ENCODE data around the gene PPIF.

PPIF gene

GRCh38 chr10:79347226-79347893 is at the start of gene PPIF:
TSS of gene PPIF (plus strand) at chr10:79347469. CDS start at chr10:79347549, 80 bp downstream.
- H3K4me3 ChIP-seq (ENCODE audit: low read depth in 1 of 2, low read length in 2 of 2): peak within 1 kb of the TSS; percentile 72 to 77
- peak within 1 kb of the TSS; percentile 60 to 73 for H3K9ac ChIP-seq (ENCODE audit: low read depth in 1 of 2, low read length in 2 of 2)
- H3K9me3 ChIP-seq (ENCODE audit: control insufficient read depth in 1 of 2, low read length in 2 of 2): no peaks in the 10 kb centered on the region
- H3K27me3 ChIP-seq (ENCODE audit: control insufficient read depth in 1 of 2, insufficient read depth in 2 of 2, low read length in 2 of 2): no peaks in the 10 kb centered on the region
- H3K36me3 ChIP-seq (ENCODE audit: control insufficient read depth in 1 of 2, insufficient read depth in 2 of 2, low read length in 2 of 2): peaks cover 29 to 32% of the 10 kb centered on the region in 2 donors
- H3K27ac ChIP-seq (ENCODE audit: low read depth, low read length): peak within 1 kb of the TSS; percentile 84
- peaks cover 26 to 34% of the 10 kb centered on the region in 2 donors for H3K4me1 ChIP-seq (ENCODE audit: control insufficient read depth in 1 of 2, insufficient read depth in 2 of 2, low read length in 2 of 2)

DNA sequence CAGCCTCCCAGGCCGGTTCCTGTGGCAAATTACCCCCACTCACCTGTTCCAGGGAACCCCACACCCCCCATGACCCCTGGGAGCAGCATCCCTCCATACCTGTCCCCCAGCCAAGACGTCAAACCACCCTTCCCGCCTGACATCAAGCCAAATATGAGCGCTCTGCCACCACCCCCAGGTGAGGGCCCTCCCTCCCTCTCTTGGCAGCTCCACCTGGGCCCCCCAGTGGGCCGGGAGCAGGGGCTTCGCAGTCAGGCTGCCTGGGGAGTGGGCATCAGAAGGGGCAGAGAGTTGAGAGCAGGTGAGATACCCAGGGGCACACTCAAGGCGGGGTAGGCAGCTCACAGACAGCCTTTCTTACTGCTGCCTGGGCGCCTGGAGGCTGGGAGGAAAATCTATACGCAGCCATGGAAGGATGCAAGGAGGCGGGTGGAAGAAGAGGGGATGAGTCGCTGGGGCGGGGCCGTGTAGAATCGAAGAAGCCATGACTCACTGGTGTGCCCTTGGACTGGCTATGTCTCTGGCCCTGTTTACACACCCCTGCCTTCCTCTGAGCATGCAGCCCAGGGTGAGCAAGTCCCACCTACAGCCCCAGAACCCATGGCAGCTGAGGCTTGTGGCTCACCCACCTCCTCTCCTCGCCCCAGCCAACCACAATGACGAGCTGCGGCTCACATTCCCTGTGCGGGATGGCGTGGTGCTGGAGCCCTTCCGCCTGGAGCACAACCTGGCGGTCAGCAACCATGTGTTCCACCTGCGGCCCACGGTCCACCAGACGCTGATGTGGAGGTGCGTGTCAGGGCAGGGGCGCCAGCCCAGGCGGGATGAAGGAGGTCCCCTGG is 48.6 kb upstream of the PPIF start:
- Histone ChIP-seq H3K27ac (ENCODE audit: low read depth, low read length) (no peak overlapping the region), H3K9ac (ENCODE audit: low read depth in 1 of 2, low read length in 2 of 2) (no peak overlapping the region), H3K9me3 (ENCODE audit: control insufficient read depth in 1 of 2, low read length in 2 of 2) (no peaks in the 10 kb centered on the region), H3K27me3 (ENCODE audit: control insufficient read depth in 1 of 2, insufficient read depth in 2 of 2, low read length in 2 of 2) (no peaks in the 10 kb centered on the region), H3K36me3 (ENCODE audit: control insufficient read depth in 1 of 2, insufficient read depth in 2 of 2, low read length in 2 of 2) (peaks cover 66 to 94% of the 10 kb centered on the region in 2 donors), H3K4me3 (ENCODE audit: low read depth in 1 of 2, low read length in 2 of 2) (no peak overlapping the region), H3K4me1 (ENCODE audit: control insufficient read depth in 1 of 2, insufficient read depth in 2 of 2, low read length in 2 of 2) (peaks cover 0 to 10% of the 10 kb centered on the region in 2 donors)

GRCh38 chr10:79299397-79300241 is 47.6 kb upstream of the PPIF start:
- Histone ChIP-seq H3K27me3 (ENCODE audit: control insufficient read depth in 1 of 2, insufficient read depth in 2 of 2, low read length in 2 of 2) (no peaks in the 10 kb centered on the region), H3K4me3 (ENCODE audit: low read depth in 1 of 2, low read length in 2 of 2) (no peak overlapping the region), H3K9me3 (ENCODE audit: control insufficient read depth in 1 of 2, low read length in 2 of 2) (no peaks in the 10 kb centered on the region), H3K27ac (ENCODE audit: low read depth, low read length) (no peak overlapping the region), H3K9ac (ENCODE audit: low read depth in 1 of 2, low read length in 2 of 2) (no peak overlapping the region), H3K4me1 (ENCODE audit: control insufficient read depth in 1 of 2, insufficient read depth in 2 of 2, low read length in 2 of 2) (peaks cover 0 to 7% of the 10 kb centered on the region in 2 donors), H3K36me3 (ENCODE audit: control insufficient read depth in 1 of 2, insufficient read depth in 2 of 2, low read length in 2 of 2) (peaks cover 66 to 94% of the 10 kb centered on the region in 2 donors)

DNA sequence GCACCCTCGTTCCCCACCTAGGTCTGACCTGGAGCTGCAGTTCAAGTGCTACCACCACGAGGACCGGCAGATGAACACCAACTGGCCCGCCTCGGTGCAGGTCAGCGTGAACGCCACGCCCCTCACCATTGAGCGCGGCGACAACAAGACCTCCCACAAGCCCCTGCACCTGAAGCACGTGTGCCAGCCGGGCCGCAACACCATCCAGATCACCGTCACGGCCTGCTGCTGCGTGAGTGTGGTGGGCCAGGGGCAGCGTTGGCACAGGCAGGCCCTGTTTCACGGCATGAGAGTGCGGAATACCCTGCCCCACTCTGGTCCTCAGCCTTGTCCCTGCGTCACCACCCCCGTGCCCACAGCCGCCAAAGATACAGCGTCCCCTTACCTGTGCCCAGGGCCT is 46.6 kb upstream of the PPIF start:
- H3K9me3 ChIP-seq (ENCODE audit: control insufficient read depth in 1 of 2, low read length in 2 of 2): no peaks in the 10 kb centered on the region
- peaks cover 0 to 3% of the 10 kb centered on the region in 2 donors for H3K4me1 ChIP-seq (ENCODE audit: control insufficient read depth in 1 of 2, insufficient read depth in 2 of 2, low read length in 2 of 2)
- H3K27me3 ChIP-seq (ENCODE audit: control insufficient read depth in 1 of 2, insufficient read depth in 2 of 2, low read length in 2 of 2): no peaks in the 10 kb centered on the region
- no peak overlapping the region for H3K27ac ChIP-seq (ENCODE audit: low read depth, low read length)
- no peak overlapping the region for H3K4me3 ChIP-seq (ENCODE audit: low read depth in 1 of 2, low read length in 2 of 2)
- H3K9ac ChIP-seq (ENCODE audit: low read depth in 1 of 2, low read length in 2 of 2): no peak overlapping the region
- H3K36me3 ChIP-seq (ENCODE audit: control insufficient read depth in 1 of 2, insufficient read depth in 2 of 2, low read length in 2 of 2): peaks cover 68 to 96% of the 10 kb centered on the region in 2 donors

DNA sequence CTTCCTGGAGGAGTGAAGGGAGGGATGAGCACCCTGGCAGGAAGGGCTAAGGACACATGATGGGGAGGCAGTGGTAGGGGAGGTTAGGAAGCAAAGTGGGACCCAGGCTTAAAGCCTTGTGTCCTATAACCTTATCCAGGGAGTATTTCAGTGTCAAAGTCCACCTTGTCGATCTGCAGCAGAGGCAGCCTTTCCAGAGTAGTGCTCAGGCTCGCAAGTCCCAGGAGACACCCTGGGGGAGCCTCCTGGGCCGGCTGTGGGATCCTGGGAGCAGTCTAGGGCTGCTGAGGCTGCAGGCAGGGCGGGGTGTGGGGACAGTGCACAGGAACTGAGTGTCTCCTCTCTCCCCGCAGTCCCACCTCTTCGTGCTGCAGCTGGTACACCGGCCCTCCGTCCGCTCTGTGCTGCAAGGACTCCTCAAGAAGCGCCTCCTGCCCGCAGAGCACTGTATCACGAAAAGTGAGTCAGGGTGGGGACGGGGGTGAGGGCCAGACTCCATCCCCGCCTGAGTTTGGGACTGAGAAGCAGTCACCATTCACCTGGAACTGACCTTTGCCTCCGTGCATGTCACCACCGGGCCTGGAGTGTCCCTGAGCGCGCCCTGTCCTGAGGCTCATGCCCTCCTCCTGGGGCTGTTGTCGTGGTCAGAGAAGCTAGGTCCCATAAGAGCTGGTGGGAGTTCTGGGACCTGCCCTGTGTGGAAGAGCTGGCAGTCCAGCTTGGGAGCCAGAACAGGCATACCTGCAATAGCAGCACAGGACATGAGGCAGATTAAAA is 45.3 kb upstream of the PPIF start:
- no peaks in the 10 kb centered on the region for H3K9me3 ChIP-seq (ENCODE audit: control insufficient read depth in 1 of 2, low read length in 2 of 2)
- peaks cover 79 to 96% of the 10 kb centered on the region in 2 donors for H3K36me3 ChIP-seq (ENCODE audit: control insufficient read depth in 1 of 2, insufficient read depth in 2 of 2, low read length in 2 of 2)
- no peak overlapping the region for H3K27ac ChIP-seq (ENCODE audit: low read depth, low read length)
- no peak overlapping the region for H3K9ac ChIP-seq (ENCODE audit: low read depth in 1 of 2, low read length in 2 of 2)
- no peak overlapping the region for H3K4me3 ChIP-seq (ENCODE audit: low read depth in 1 of 2, low read length in 2 of 2)
- H3K27me3 ChIP-seq (ENCODE audit: control insufficient read depth in 1 of 2, insufficient read depth in 2 of 2, low read length in 2 of 2): no peaks in the 10 kb centered on the region
- H3K4me1 ChIP-seq (ENCODE audit: control insufficient read depth in 1 of 2, insufficient read depth in 2 of 2, low read length in 2 of 2): no peaks in the 10 kb centered on the region

DNA sequence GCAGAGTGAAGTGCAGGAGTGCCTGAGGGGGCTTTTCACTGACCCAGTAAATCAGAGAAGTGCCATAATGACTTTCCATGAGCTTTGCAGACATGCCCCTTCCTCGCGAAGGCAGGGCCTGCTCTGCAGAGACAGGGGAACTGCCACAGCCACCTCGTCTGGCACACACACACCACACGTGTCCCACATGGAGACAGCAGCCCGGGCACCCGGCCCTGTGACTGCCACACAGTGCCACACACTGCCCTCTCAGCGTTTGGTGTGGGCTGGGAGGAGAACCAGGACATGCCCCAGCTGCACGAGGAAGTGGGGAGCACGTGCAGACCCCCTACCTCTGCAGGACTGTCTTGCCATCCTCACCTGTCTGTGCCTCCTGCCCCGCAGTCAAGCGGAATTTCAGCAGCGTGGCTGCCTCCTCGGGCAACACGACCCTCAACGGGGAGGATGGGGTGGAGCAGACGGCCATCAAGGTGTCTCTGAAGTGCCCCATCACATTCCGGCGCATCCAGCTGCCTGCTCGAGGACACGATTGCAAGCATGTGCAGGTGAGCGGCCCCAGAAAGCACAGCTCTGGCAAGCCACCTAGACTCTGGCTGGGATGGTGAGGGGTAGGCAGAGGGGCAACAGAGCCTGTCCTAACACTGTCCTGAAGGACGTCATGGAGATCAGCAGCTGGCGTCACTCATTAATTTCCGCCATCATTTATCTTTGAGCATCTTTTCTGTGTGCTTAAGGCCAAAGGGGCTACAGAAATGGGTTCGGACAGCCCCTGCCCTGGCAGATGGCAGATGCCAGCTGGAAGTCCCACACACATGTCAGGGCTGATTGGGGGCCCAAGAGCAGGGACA is 43.4 kb upstream of the PPIF start:
- H3K27me3 ChIP-seq (ENCODE audit: control insufficient read depth in 1 of 2, insufficient read depth in 2 of 2, low read length in 2 of 2): no peaks in the 10 kb centered on the region
- H3K4me1 ChIP-seq (ENCODE audit: control insufficient read depth in 1 of 2, insufficient read depth in 2 of 2, low read length in 2 of 2): no peaks in the 10 kb centered on the region
- no peak overlapping the region for H3K4me3 ChIP-seq (ENCODE audit: low read depth in 1 of 2, low read length in 2 of 2)
- no peak overlapping the region for H3K9ac ChIP-seq (ENCODE audit: low read depth in 1 of 2, low read length in 2 of 2)
- H3K36me3 ChIP-seq (ENCODE audit: control insufficient read depth in 1 of 2, insufficient read depth in 2 of 2, low read length in 2 of 2): peaks cover 86 to 96% of the 10 kb centered on the region in 2 donors
- no peak overlapping the region for H3K27ac ChIP-seq (ENCODE audit: low read depth, low read length)
- H3K9me3 ChIP-seq (ENCODE audit: control insufficient read depth in 1 of 2, low read length in 2 of 2): no peaks in the 10 kb centered on the region

DNA sequence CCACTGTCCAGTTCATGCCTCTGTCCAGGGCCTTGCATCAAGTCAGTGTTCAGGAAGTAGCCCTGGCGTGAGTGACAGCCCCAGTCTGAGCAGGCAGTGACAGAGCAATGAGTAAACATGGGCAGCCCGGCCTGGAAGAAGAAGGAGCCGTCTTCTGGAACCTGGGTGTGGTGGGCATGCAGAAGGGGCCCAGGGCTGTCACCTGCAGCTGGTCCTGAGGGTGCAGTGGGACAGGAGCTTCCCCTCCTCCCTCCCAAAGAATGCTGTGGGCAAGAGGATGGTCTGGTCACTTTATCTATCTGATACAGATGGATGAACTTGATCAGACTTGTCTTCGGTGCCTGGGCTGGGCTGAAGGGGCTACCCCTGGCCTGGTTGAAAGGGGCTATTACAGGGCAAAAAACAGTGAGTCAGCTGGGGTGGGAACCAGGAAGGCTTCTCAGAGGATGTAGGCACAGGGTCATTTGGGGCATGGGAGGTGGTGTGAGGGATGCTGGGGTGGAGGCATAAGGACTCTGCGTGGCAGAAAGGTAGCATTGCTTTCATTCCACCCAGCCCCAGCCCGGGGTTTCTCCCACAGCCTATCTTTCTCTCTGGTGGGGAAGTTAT is 42.7 kb upstream of the PPIF start:
- Histone ChIP-seq H3K27me3 (ENCODE audit: control insufficient read depth in 1 of 2, insufficient read depth in 2 of 2, low read length in 2 of 2) (no peaks in the 10 kb centered on the region), H3K9me3 (ENCODE audit: control insufficient read depth in 1 of 2, low read length in 2 of 2) (no peaks in the 10 kb centered on the region), H3K9ac (ENCODE audit: low read depth in 1 of 2, low read length in 2 of 2) (no peak overlapping the region), H3K36me3 (ENCODE audit: control insufficient read depth in 1 of 2, insufficient read depth in 2 of 2, low read length in 2 of 2) (peaks cover 85 to 96% of the 10 kb centered on the region in 2 donors), H3K27ac (ENCODE audit: low read depth, low read length) (no peak overlapping the region), H3K4me3 (ENCODE audit: low read depth in 1 of 2, low read length in 2 of 2) (no peak overlapping the region), H3K4me1 (ENCODE audit: control insufficient read depth in 1 of 2, insufficient read depth in 2 of 2, low read length in 2 of 2) (no peaks in the 10 kb centered on the region)

- Histone ChIP-seq H3K4me1 (ENCODE audit: control insufficient read depth in 1 of 2, insufficient read depth in 2 of 2, low read length in 2 of 2) (no peaks in the 10 kb centered on the region), H3K27ac (ENCODE audit: low read depth, low read length) (no peak overlapping the region), H3K27me3 (ENCODE audit: control insufficient read depth in 1 of 2, insufficient read depth in 2 of 2, low read length in 2 of 2) (no peaks in the 10 kb centered on the region), H3K4me3 (ENCODE audit: low read depth in 1 of 2, low read length in 2 of 2) (no peak overlapping the region), H3K9me3 (ENCODE audit: control insufficient read depth in 1 of 2, low read length in 2 of 2) (no peaks in the 10 kb centered on the region), H3K36me3 (ENCODE audit: control insufficient read depth in 1 of 2, insufficient read depth in 2 of 2, low read length in 2 of 2) (peaks cover 76 to 94% of the 10 kb centered on the region in 2 donors), H3K9ac (ENCODE audit: low read depth in 1 of 2, low read length in 2 of 2) (no peak overlapping the region)
Measured at GRCh38 chr10:79305515-79305914, 41.8 kb upstream of the PPIF start.

All from duodenal mucosa (tissue), 2 donors.